OCI-LY3 (cell line): ENCODE results near the gene C9orf153.

Source experiments
- H2AFZ ChIP-seq: fragments of 200-600, 300-600 bp; shearing (Covaris generic); 2 replicates; pipeline ENCODE4 v1.6.0; 2014; ENCODE audit warnings: antibody characterized with exemption, low read depth, low read length
- H3K27ac ChIP-seq: fragments of 200-600, 300-600 bp; sonication (generic); 2 replicates; pipeline ENCODE4 v1.5.1; 2014; ENCODE audit warnings: mild to moderate bottlenecking, low read length, moderate library complexity, mixed read lengths
- H3K27me3 ChIP-seq: fragments of 200-600, 300-600 bp; sonication (generic); 2 replicates; pipeline ENCODE4 v1.6.1; 2014; ENCODE audit warnings: low read depth, low read length, mixed read lengths
- H3K36me3 ChIP-seq: fragments of 200-600, 300-600 bp; sonication (generic); replicated peaks from 2 replicates; pipeline ENCODE3; 2014; ENCODE audit warnings: low read depth, low read length, mixed read lengths
- H3K4me1 ChIP-seq: fragments of 300-600, 200-600 bp; sonication (generic); 2 replicates; pipeline ENCODE4 v1.6.1; 2014; ENCODE audit warnings: low read length, mixed read lengths
- H3K4me2 ChIP-seq: fragments of 200-600, 300-600 bp; sonication (generic); 2 replicates; pipeline ENCODE4 v1.6.1; 2014; ENCODE audit warnings: low read length, mixed read lengths
- H3K4me3 ChIP-seq: fragments of 300-600, 200-600 bp; sonication (generic); 2 replicates; pipeline ENCODE4 v1.5.1; 2014; ENCODE audit warnings: antibody characterized with exemption, mild to moderate bottlenecking, low read length, moderate library complexity
- H3K79me2 ChIP-seq: fragments of 300-600, 200-600 bp; shearing (Covaris generic); 2 replicates; pipeline ENCODE4 v1.6.1; 2014; ENCODE audit warnings: mild to moderate bottlenecking, low read length, mixed read lengths
- H3K9ac ChIP-seq: fragments of 300-600, 200-600 bp; shearing (Covaris generic); 2 replicates; pipeline ENCODE4 v1.6.0; 2014; ENCODE audit warnings: mild to moderate bottlenecking, low read length, moderate library complexity
- H3K9me3 ChIP-seq: fragments of 200-600, 300-600 bp; shearing (Covaris generic); 2 replicates; pipeline ENCODE4 v1.6.1; 2014; ENCODE audit warnings: low read length, mixed read lengths; ENCODE audit not compliant: insufficient read depth
- H4K20me1 ChIP-seq: fragments of 200-600, 300-600 bp; sonication (generic); 2 replicates; pipeline ENCODE4 v1.6.1; 2016; ENCODE audit warnings: low read length, mixed read lengths; ENCODE audit not compliant: insufficient read depth
- CTCF ChIP-seq: fragments of 200-600, 300-600 bp; sonication (generic); IDR thresholded peaks from 2 replicates; pipeline ENCODE4 v1.5.1; 2014; ENCODE audit warnings: antibody characterized with exemption, low read length, low read depth
- EZH2phosphoT487 ChIP-seq: fragments of 200-600 bp; shearing (Covaris generic); IDR thresholded peaks from 2 replicates; pipeline ENCODE4 v1.6.1; 2018; ENCODE audit warnings: antibody characterized with exemption, mixed run types, low read depth

Gene C9orf153

GRCh38 chr9:86187121-86187520 is 72.3 kb downstream of the C9orf153 start:
- Histone ChIP-seq H3K27ac (no peak overlapping the region), H4K20me1 (no peaks in the 10 kb centered on the region), H3K27me3 (peaks cover 7% of the 10 kb centered on the region; the same call in 1 of the 2 replicates), H3K9ac (no peak overlapping the region), H3K36me3 (no peaks in the 10 kb centered on the region), H3K4me3 (no peak overlapping the region), H3K79me2 (no peaks in the 10 kb centered on the region), H2AFZ (no peak overlapping the region), H3K9me3 (no peaks in the 10 kb centered on the region), H3K4me2 (no peak overlapping the region), H3K4me1 (no peaks in the 10 kb centered on the region)
- no peak for TF ChIP-seq CTCF
- no peak for TF ChIP-seq EZH2phosphoT487

GRCh38 chr9:86186696-86187095 is 72.8 kb downstream of the C9orf153 start:
- Histone ChIP-seq H3K9ac (no peak overlapping the region), H3K4me1 (no peaks in the 10 kb centered on the region), H2AFZ (no peak overlapping the region), H3K4me3 (no peak overlapping the region), H3K4me2 (no peak overlapping the region), H3K36me3 (no peaks in the 10 kb centered on the region), H3K79me2 (no peaks in the 10 kb centered on the region), H3K9me3 (no peaks in the 10 kb centered on the region), H4K20me1 (no peaks in the 10 kb centered on the region), H3K27ac (no peak overlapping the region), H3K27me3 (peaks cover 7% of the 10 kb centered on the region; the same call in 1 of the 2 replicates)
- TF ChIP-seq CTCF (no peak), EZH2phosphoT487 (no peak)

GRCh38 chr9:86185872-86186271 is 73.6 kb downstream of the C9orf153 start:
- TF ChIP-seq CTCF (no peak), EZH2phosphoT487 (no peak)
- no peak overlapping the region for H3K4me3 ChIP-seq
- H3K4me2 ChIP-seq, result no peak overlapping the region
- no peak overlapping the region for H3K9ac ChIP-seq
- no peaks in the 10 kb centered on the region for H3K36me3 ChIP-seq
- no peaks in the 10 kb centered on the region for H3K79me2 ChIP-seq
- no peak overlapping the region for H3K27ac ChIP-seq
- H3K9me3 ChIP-seq, result no peaks in the 10 kb centered on the region
- peaks cover 7% of the 10 kb centered on the region; the same call in 1 of the 2 replicates for H3K27me3 ChIP-seq
- H4K20me1 ChIP-seq, result no peaks in the 10 kb centered on the region
- no peak overlapping the region for H2AFZ ChIP-seq
- no peaks in the 10 kb centered on the region for H3K4me1 ChIP-seq

GRCh38 chr9:86184138-86184524 is 75.3 kb downstream of the C9orf153 start:
- no peak overlapping the region for H3K4me3 ChIP-seq
- H3K4me2 ChIP-seq, result no peak overlapping the region
- no peaks in the 10 kb centered on the region for H3K36me3 ChIP-seq
- no peaks in the 10 kb centered on the region for H3K79me2 ChIP-seq
- H3K9me3 ChIP-seq, result no peaks in the 10 kb centered on the region
- H3K27ac ChIP-seq, result no peak overlapping the region
- no peak overlapping the region for H2AFZ ChIP-seq
- H3K4me1 ChIP-seq, result no peaks in the 10 kb centered on the region
- peaks cover 7% of the 10 kb centered on the region; the same call in 1 of the 2 replicates for H3K27me3 ChIP-seq
- H4K20me1 ChIP-seq, result no peaks in the 10 kb centered on the region
- TF ChIP-seq CTCF, result no peak
- no peak for TF ChIP-seq EZH2phosphoT487
- no peak overlapping the region for H3K9ac ChIP-seq
